GM21737 (cell line): ENCODE results near the gene CD33.
"Not testable (repeated sequence)": the region's sequence is repeated elsewhere in the genome, so short reads cannot be mapped to it uniquely, and the experiment has no call there.

Experiments
- ATAC-seq: cut with Tn5 transposase; IDR thresholded peaks from one replicate; pipeline ENCODE4 v1.9.1; 2021; ENCODE audit warnings: mild to moderate bottlenecking, moderate library complexity; ENCODE audit not compliant: unreplicated experiment

CD33 gene

DNA sequence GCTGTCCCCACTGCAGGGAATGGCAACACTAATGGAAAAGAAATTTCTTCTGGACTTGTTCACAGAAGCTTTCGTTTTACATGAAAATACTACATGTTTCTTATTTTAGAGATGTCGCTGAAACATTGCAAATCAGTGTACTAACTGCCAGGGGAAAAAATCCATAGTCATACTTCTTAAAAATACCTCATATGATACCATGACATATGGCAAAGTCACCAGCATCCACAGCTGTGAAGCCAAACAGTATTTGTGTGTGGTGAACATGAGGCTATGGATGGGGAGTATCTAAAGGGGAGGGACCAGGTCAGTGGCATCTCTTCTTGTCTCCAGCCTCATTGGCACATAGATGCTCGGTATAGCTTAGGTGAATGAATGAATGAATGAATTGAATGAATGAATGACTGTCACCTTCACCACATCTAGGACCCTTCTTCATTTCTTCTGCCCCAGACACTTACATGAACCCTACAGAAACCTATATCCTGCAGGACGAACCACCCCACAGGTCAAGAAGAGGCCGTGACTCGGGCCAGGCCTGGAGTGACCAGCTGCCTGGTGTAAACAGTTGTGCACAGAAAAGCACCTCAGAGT is 14.6 kb upstream of the CD33 start:
- ATAC-seq = no peak

- not testable (repeated sequence) for ATAC-seq
Observed at GRCh38 chr19:51210874-51211361, 14.0 kb upstream of the CD33 start.

- ATAC-seq = no peak
Observed at GRCh38 chr19:51211833-51212232, 13.0 kb upstream of the CD33 start.

GRCh38 chr19:51219307-51219706 is 5.6 kb upstream of the CD33 start:
- ATAC-seq = no peak

- ATAC-seq = no peak
Observed at GRCh38 chr19:51219971-51220370, 4.9 kb upstream of the CD33 start.

DNA sequence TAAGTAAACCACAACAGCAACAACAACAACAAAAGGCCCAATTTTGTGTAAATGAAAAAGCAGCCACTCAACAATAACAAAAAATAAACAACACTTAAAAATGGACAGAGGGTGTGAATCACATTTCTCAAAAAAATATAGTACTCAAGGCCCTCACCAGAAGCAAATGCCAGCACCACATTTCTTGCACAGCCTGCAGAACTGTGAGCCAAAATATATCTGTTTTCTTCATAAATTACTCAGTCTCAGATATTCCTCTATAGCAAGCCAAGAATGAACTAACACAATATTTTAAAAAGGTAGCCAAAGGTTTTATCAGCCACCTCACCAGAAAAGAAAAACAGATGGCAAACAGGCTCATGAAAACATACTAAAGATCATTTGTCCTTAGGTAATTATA is 3.9 kb upstream of the CD33 start:
- ATAC-seq = no peak

DNA sequence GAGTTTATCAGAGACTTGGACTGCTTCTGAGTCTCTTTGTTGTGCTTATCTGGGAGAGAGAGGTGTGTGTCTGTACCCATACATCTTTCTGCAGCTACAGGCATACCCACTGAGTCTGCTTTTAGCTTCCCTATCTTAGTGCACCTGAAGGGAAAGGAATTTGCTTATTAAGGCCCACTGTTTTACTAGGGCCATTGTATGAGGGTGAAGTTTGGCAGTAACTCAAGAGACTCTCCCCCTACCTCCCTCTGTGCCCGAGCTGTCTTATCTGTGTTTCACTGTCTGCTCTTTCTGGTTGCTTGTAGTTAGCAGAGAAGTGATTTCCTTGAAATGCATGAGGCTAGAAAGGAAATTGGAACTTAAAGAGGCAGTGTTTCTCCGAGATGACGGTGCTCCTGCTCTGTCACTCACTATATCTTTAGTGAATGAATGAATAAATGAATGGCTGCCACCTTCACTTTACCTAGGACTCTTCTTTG is 678 bp upstream of the CD33 start:
- no peak for ATAC-seq

DNA sequence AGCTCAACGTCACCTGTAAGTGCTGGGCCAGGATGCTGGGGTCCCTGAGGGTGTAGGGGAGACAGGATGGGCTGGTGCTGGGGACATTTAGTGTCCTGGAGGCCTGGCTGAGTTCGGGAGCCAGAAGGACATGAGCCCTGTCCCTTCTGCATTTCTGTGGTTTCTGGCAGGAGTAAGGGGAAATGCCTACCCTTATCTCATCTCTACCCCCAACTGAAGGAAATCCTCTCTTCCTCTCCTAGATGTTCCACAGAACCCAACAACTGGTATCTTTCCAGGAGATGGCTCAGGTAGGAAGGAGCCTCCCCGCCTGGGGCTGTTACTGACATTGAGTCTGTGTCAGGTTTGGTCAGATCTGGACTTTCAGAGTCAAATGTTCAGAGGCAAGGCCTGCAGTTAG is 1.2 kb downstream of the CD33 start:
- no peak for ATAC-seq

- ATAC-seq = no peak
Observed at GRCh38 chr19:51227326-51227725, 2.4 kb downstream of the CD33 start.

DNA sequence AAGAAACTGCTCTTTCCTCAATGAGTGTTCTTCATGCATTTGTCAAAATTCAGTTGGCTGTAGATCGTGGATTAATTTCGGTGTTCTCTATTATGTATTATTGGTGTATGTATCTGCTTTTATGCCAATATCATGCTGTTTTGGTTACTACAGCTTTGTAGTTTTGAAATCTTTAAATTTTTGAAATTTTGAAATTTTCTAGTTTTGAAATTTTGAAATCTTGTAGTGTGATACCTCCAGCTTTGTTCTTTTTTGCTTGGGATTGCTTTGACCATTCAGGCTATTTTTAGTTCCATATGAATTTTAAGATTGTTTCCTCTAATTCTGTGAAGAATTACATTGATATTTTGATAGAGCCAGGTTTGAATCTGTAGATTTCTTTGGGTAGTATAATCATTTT is 3.1 kb downstream of the CD33 start:
- no peak for ATAC-seq

DNA sequence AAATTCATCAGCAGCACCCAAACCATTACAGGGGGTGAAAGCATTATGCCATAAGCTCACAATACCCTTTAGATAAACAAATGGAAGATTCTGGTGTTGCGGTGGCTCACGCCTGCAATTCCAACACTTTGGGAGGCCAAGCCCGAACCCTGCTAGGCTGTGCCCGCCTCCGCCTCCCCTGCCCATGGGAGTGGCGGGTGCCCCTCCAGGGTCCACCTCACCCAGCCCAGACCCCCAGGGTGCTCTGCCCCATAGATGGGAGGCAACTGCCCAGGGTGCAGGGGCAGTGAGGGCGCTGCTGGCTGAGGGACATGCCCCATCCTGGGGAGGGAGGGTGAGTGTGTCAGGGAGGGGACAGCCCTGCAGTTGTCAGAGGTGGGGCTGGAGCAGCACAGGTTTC is 16.0 kb downstream of the CD33 start:
- ATAC-seq = no peak

DNA sequence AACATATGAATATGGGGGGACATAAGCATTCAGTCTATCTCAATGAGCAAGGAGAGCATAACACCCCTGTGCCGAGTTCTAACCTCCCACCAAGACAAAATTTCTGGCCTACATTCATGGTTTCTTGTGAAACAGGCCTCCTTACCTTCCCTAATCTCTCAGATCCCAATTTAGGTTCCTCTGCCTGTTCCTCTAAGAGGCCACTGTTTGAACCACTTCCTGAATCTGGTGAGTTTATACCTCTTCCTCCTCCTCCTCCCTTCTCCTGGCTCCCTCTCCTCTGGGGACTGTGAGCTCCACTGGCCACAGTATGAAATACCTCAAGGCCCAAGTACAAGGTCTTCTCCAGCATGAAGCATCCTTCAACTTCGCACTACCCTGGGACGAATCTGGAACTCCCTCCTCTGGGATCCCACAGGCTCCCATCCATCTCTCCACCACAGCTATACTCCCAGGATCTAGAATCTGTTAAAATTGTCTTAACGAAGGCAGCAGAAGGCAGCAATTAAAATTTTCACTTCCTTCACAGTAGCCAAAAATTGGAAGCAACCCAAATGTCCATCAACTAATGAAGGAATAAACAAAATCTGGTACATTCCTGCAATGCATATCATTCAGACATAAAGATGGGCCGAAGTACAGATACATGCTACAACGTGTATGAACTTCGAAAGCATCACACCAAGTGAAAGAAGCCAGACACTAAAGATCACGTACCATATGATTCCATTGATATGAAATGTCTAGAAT is 18.2 kb downstream of the CD33 start:
- no peak for ATAC-seq

DNA sequence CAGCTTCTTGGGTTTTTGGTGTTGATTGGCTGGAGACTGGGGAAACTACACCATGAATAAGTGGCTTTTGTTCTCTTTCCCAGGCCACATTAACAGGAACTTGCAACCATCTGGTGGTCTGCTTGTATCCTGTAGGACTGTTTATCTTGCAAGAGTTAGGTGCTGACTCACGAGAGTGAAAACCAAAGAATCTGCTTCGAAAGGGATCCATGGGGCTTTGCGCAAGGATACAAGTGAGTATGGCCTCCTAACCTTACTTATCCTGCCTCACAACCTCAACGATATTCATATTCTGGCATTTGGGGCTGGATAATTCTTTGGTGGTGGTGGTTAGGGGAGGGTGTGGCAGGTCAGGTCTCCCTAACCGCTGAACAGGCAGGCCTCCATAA is 21.3 kb downstream of the CD33 start:
- no peak for ATAC-seq

GRCh38 chr19:51247972-51248590 is 23.2 kb downstream of the CD33 start:
- no peak for ATAC-seq

DNA sequence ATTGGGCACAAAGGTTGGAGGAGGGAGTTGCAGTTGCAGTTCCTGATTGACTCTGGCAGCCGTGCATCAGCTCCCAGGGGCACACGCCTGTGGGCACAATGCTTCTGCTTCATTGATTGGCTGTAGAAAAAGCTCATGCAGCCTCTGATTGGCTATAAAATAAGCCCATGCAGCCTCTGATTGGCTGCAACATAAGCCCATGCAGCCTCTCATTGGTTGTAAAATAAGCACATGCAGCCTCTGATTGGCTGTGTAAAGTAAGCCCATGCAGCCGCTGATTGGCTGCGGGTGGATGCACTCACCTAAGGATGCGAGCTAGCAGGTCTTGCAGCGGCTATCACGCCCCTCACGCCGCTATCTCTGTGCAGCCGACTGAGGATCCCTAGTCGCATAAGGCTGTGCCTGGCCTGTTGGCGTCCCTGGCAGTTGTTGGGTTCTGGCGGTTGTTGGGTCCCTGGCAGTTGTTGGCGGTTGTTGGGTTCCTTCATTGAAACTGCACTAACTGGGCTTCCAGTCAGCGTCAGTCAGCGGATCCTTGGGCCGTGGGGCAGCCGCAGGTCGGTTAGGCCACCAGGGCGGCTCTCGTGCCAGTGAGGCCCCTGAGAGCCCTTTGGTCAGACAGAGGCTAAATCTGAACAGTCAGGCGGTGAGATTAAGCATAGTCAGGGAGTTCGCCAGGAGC is 26.0 kb downstream of the CD33 start, which contains the start of gene SIGLECL1:
Gene SIGLECL1, plus strand, starts transcription at position 295 of the 682 bp plus-strand sequence. CDS start 12,993 bp downstream, outside the sequence.
- no peak for ATAC-seq

- ATAC-seq = no peak
Observed at GRCh38 chr19:51251468-51251820, 26.6 kb downstream of the CD33 start.

DNA sequence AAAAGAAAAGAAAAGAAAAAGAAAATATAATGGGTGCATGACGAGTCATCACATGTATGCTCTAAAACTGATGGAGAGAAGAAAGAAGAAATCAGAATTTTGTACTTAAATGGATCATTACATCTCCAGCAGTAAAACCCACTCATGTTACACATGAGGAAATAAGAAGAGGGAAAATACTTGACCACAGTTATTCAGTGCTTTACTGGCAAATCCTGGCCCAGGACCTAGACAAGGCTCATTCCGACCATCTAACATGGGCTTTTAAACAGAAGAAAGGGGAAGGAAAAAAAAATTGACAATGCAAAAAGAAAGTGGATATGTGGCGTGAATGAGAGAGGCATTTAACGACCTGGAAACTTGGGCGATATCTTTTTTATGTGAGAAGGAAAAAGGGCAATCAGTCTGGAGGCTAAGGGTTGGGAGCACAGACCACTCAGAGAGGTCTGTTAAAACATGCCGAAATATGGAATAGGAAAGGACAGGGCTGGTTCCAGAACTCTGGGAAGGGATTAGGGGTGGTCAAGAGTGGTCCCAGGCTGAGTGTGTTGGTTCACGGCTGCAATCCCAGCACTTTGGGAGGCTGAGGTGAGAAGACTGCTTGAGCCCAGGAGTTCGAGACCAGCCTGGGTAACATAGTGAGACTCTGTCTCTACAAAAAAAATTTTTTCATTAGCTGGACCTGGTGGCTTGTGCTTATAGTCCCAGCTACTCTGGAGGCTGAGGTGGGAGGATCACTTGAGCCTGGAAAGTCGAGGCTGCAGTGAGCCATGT is 27.6 kb downstream of the CD33 start:
- no peak for ATAC-seq

- ATAC-seq = no peak
Observed at GRCh38 chr19:51253088-51253806, 28.4 kb downstream of the CD33 start.

DNA sequence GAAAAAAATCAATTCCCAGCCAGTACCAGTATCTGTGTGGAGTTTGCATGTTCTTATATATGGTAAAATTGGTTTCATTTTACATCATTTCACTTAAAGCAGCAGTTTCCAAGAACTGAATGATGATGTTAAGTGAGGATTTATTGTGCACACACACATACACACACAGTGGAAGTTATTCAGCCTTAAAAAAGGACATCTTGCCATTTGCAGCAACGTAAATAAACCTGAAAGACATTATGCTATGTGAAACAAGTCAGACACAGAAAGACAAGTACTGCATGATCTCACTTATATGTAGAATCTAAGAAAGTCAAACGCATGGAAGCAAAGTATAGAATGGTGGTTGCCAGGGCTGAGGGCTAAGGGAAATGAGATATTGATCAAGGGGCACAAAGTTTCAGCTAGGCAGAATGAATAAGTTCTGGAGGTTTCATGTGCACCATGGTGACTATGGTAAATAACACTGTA is 31.3 kb downstream of the CD33 start:
- no peak for ATAC-seq

- no peak for ATAC-seq
Observed at GRCh38 chr19:51257471-51257870, 32.6 kb downstream of the CD33 start.
